HTERT RPE-1 (cell line): Measurements from ENCODE around the gene SPINK7.
"Not testable (repeated sequence)": the region's sequence is repeated elsewhere in the genome, so short reads cannot be mapped to it uniquely, and the experiment has no call there.

Experiments used
- in situ Hi-C: fragments of 300-500 bp; cut with MboI; formaldehyde crosslinking; loops from 4 replicates; pipeline ENCODE4 v1.14.3; 2020; ENCODE audit warnings: low sequenced_read_pairs

The SPINK7 gene

DNA sequence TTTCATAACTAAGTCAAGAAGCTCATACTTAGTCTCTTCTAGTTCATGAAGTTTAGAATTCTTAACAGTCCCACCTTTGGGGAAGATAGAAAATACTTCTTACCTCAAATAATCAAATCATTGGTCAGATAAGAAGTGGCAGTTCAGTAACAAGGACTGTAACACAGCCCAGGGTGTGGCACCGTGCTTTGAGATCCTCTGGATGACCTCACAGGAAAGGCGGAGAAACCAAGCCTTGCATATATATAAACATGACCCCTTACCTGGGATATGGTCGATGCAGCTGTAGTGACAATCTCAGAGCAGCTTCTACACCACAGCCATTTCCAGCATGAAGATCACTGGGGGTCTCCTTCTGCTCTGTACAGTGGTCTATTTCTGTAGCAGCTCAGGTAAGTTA is at the start of gene SPINK7:
SPINK7 (plus strand) TSS at position 271 of the 400 bp plus-strand sequence; CDS start at position 332, 61 bp downstream.
- in situ Hi-C loops = no loop called here

GRCh38 chr5:148267962-148268361 is 44.3 kb upstream of the SPINK7 start:
- in situ Hi-C loops = no loop called here

DNA sequence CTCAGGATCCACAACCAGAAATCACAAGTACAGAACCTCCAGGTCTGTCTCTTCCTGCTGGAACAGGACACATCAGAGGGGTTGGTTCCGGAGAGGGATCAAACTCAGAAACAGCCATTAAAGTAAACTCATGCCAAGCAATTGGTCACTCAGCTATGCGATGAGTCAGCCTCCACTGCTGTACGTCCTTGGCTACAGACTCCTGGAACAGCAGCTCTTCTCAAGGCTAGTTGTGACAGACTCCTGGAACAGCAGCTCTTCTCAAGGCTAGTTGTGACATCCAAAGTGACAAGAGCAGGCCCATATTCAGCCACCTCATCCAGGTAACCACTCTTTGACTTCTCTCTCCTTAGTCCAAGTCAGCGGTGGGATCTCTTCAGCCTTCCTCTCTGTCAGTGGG is 43.7 kb upstream of the SPINK7 start, which contains the start of gene SPINK13:
SPINK13 (plus strand) TSS at position 229 of the 400 bp plus-strand sequence. CDS start 1,279 bp downstream, outside the sequence.
- in situ Hi-C loops = no loop called here

GRCh38 chr5:148275129-148275528 is 37.1 kb upstream of the SPINK7 start:
- in situ Hi-C loops = not testable (repeated sequence)

DNA sequence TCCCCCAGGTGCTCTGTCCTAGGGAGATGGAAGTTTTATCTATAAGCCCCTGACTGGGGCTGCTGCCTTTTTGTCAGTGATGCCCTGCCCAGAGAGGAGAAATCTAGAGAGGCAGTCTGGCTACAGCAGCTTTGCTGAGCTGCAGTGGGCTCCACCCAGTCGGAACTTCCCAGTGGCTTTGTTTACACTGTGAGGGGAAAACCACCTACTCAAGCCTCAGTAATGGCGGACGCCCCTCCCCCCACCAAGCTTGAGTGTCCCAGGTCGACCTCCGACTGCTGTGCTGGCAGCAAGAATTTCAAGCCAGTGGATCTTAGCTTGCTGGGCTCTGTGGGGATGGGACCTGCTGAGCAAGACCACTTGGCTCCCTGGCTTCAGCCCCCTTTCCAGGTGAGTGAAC is 31.3 kb upstream of the SPINK7 start:
- in situ Hi-C loops = not testable (repeated sequence)

- in situ Hi-C loops = not testable (repeated sequence)
Measured at GRCh38 chr5:148281336-148281735, 30.9 kb upstream of the SPINK7 start.

- in situ Hi-C loops = no loop called here
Measured at GRCh38 chr5:148290271-148291195, 21.7 kb upstream of the SPINK7 start.

DNA sequence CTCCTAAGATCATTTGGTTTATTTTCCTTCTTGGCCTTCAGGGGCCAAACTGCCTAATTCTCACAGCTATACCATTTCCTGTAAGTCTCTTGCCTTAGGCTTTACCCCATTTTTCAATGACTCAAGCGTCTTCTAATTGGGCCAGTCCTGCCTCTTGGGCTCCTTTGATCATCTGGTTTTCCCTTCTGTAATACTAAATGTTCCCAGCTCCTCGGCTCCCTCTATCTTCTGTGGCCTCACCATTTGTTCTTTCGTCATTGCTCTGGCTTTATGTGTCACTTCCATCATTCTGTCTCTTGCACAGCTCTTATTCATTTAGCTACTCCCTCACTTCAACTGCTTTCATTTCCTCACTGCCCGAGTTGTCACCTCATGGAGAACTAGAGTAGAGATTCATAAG is 14.5 kb upstream of the SPINK7 start:
- in situ Hi-C loops = no loop called here

DNA sequence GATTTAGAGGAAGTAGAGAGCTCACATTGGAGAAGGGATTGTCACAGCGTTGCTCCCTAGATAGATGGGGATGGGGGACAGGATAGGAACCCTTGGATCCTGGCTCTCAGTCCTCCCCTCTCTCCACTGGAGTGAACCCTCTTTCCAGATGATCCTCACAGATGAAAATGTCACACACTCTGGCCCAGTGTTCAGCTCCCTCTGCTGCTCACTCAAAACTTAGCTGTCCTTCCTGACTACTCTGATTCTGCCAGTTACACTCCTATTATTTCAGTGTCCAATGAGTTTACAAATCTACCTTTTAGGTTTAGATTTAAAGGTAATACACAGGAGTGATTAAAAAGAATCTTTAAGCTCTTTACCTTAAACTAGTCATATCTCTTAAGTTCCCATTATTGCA is 5.8 kb upstream of the SPINK7 start:
- in situ Hi-C loops = no loop called here

DNA sequence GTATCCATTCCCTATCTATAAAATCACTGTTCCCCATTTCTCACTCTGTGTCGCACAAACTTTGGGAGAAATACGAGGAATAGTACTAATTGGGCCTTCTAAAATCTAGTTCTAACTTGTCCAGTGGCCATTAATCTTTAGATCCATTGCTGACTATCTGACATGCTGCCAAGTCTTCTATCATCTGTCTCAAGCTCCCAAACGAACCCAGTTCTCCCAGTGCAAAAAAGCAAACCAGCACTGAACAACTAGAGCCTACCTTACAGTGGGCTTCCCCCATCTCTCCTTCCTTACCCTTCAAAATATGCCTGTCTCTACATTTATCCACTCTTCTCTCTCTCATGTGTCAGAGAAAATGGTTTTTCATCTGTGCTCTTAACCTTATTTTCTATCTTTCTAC is 3.2 kb upstream of the SPINK7 start:
- in situ Hi-C loops = no loop called here

DNA sequence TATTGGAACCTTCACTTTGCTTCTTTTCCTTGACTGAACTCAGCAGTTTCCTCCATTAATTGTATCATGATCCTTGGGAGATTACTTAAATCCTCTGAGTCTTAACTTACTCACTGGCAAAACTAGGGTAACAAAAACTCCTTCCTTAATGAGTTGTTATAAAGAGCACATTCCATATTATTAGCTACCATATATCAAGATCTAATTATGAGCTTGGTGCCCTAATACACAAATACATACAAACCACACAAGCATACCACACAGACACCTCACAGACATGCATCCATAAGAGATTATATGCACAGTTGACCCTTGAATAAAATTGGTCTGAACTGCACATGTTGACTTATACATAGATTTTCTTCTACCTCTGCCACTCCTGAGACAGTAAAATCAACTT is 2.5 kb upstream of the SPINK7 start:
- in situ Hi-C loops = no loop called here

DNA sequence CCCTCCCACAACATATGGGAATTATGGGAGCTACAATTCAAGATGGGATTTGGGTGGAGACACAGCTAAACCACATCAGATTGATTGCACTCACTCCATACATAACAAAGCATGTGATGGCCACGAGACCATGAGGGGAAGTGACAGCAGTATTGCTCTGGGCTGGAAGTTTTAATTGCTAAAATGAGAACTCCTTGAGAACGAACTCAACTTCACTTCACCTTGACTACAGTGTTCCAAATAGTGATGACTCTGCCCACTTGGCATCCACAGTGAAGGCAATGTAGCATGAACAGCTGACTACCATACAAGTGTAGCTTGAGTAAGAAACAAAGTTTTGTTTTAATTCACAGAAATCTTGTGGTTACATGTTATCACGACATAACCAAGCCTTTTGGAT is 739 bp upstream of the SPINK7 start:
- in situ Hi-C loops = no loop called here

- in situ Hi-C loops = no loop called here
Measured at GRCh38 chr5:148314187-148314586, 2.0 kb downstream of the SPINK7 start.

GRCh38 chr5:148314731-148315130 is 2.5 kb downstream of the SPINK7 start:
- in situ Hi-C loops = no loop called here

DNA sequence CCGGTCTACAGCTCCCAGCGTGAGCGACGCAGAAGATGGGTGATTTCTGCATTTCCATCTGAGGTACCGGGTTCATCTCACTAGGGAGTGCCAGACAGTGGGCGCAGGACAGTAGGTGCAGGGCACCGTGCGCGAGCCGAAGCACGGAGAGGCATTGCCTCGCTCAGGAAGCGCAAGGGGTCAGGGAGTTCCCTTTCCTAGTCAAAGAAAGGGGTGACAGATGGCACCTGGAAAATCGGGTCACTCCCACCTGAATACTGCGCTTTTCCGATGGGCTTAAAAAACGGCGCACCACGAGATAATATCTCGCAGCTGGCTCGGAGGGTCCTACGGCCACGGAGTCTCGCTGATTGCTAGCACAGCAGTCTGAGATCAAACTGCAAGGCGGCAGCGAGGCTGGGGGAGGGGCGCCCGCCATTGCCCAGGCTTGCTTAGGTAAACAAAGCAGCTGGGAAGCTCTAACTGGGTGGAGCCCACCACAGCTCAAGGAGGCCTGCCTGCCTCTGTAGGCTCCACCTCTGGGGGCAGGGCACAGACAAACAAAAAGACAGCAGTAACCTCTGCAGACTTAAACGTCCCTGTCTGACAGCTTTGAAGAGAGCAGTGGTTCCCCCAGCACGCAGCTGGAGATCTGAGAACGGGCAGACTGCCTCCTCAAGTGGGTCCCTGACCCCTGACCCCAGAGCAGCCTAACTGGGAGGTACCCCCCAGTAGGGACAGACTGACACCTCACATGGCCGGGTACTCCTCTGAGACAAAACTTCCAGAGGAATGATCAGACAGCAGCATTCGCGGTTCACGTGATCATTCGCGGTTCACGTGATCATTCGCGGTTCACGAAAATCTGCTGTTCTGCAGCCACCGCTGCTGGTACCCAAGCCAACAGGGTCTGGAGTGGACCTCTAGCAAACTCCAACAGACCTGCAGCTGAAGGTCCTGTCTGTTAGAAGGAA is 8.1 kb downstream of the SPINK7 start:
- in situ Hi-C loops = not testable (repeated sequence)

DNA sequence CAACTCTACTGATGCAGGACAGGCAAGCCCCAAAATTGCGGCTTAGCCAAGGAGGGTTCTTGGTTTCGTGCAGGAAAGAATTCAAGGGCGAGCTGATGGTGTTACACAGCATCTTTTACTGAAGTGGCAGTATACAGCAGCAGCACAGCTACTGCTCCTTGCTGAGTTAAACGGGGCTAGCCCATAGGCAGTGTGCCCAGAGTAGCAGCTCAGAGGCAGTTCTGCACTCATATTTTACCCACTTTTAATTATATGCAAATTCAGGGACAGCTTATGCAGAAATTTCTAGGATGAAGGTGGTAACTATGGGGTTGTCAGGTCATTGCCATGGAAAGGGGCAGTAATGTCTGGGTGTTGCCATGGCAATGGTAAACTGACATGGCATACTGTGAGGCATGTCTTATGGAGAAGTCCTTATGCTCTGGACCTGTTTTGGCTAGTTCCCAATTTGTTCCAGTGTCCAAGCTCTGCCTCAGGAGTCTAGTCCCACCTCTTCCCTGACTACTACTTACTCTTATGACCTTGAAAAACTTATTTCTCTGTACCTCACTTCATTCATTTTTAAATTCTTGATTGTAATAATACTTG is 21.1 kb downstream of the SPINK7 start:
- in situ Hi-C loops = no loop called here

DNA sequence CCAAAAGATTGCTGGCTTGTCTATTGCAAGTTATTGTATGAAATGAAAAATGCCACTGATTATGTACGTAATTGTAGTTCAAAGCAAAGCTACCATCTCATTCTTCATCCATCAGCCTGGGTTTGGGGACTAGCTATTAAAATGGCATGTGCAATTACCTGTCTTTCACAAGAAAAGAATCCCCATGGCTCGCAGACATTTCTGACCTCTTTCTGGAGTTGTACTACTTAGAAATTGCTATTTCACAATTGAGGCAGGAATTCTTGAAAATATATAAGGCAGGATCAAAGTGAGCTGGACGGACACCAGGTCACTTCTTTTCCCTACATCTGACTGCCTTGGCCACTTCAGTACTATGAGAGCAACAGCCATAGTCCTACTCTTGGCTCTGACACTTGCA is 23.0 kb downstream of the SPINK7 start, which contains the start of gene SPINK9:
SPINK9 (plus strand) TSS at position 301 of the 400 bp plus-strand sequence; CDS start at position 356, 55 bp downstream.
- in situ Hi-C loops = no loop called here

GRCh38 chr5:148336704-148337435 is 24.6 kb downstream of the SPINK7 start:
- in situ Hi-C loops = no loop called here

DNA sequence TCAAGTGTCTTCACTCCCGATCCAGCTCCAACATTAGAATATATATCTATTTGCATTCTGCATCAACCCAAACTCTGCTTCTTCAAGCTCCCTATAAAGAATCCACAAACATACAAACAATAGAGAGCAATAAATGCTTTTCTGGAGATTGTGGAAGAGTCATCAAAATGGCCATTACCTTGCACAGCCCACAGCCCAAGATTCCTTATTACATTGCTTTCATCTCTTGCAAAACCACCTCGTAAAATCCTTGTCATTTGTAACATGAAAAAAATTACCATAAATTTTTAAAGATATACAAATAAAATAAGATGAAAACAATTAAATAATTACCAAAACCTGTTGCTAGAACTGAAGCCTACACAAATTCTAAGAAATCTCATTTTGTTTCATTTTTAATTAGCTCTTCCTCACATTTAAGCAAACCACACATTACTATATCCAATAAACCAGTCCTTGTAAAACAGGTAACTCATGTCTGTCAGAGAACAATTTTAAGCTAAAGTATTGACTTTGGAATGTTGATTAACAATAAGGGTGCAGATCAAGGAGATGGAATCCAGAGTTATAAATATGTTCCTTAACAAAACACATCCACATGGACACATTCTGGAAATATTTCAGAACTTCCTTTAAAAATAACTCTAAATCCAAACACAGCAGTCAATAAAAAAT is 30.3 kb downstream of the SPINK7 start:
- in situ Hi-C loops = no loop called here

DNA sequence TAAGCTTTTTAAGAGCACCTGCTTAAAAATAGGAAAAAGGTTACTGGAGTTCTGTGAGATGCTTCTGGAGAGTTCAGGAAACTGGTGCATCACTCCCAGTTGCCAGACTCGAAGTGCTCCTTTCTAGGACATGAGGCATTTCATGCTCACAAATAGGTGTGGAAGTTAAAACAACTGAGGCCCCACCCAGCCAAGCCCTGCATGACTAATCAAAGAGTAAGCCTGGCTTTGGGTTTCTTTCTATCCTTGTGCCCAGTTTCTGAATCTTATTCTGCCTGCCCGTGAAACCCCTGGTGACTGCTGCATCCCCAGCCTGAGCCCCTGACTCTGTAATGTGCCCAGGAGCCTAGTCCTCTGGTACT is 30.8 kb downstream of the SPINK7 start:
- in situ Hi-C loops = no loop called here
